Adipocyte (in vitro differentiated cells): ENCODE measurements around the gene INPP5B.

ENCODE experiments used
- DNase-seq: peaks from one replicate; pipeline ENCODE4 v3.0.0-alpha.2; 2015; ENCODE audit warnings: low read depth
- H3K27me3 ChIP-seq: replicated peaks from 2 replicates; pipeline ENCODE4 v1.7.0; 2013; ENCODE audit warnings: mild to moderate bottlenecking, low read length, moderate library complexity; ENCODE audit not compliant: control insufficient read depth, insufficient read depth
- H3K36me3 ChIP-seq: 2 replicates; pipeline ENCODE4 v1.7.0; 2013; ENCODE audit warnings: low read length, mild to moderate bottlenecking, moderate library complexity; ENCODE audit not compliant: control insufficient read depth, insufficient read depth, severe bottlenecking
- H3K4me1 ChIP-seq: 2 replicates; pipeline ENCODE4 v1.7.0; 2013; ENCODE audit warnings: mild to moderate bottlenecking, low read length, moderate library complexity; ENCODE audit not compliant: control insufficient read depth, insufficient read depth
- H3K4me3 ChIP-seq: 2 replicates; pipeline ENCODE4 v1.7.0; 2013; ENCODE audit warnings: mild to moderate bottlenecking, low read length, moderate library complexity
- H3K9ac ChIP-seq: 2 replicates; pipeline ENCODE4 v1.7.0; 2013; ENCODE audit warnings: mild to moderate bottlenecking, low read length, moderate library complexity
- H3K9me3 ChIP-seq: 2 replicates; pipeline ENCODE4 v1.7.0; 2013; ENCODE audit warnings: mild to moderate bottlenecking, low read length, moderate library complexity; ENCODE audit not compliant: control insufficient read depth

The INPP5B gene

GRCh38 chr1:37862330-37862729 lies 84.5 kb downstream of the INPP5B start:
- Histone ChIP-seq H3K9ac (no peak overlapping the region), H3K9me3 (no peaks in the 10 kb centered on the region), H3K4me1 (peaks cover 14% of the 10 kb centered on the region), H3K36me3 (peaks cover 59% of the 10 kb centered on the region), H3K27me3 (no peaks in the 10 kb centered on the region), H3K4me3 (no peak overlapping the region)
- no peak for DNase-seq

GRCh38 chr1:37861151-37861550 lies 85.7 kb downstream of the INPP5B start:
- Histone ChIP-seq H3K4me3 (no peak overlapping the region), H3K4me1 (peaks cover 14% of the 10 kb centered on the region), H3K9me3 (no peaks in the 10 kb centered on the region), H3K9ac (no peak overlapping the region), H3K36me3 (peaks cover 56% of the 10 kb centered on the region), H3K27me3 (no peaks in the 10 kb centered on the region)
- DNase-seq, result no peak

GRCh38 chr1:37860346-37860666 lies 86.5 kb downstream of the INPP5B start:
- Histone ChIP-seq H3K27me3 (no peaks in the 10 kb centered on the region), H3K36me3 (peaks cover 50% of the 10 kb centered on the region), H3K4me1 (peaks cover 14% of the 10 kb centered on the region), H3K9me3 (no peaks in the 10 kb centered on the region), H3K9ac (peak overlapping the region; percentile 99), H3K4me3 (peak overlapping the region; percentile 100)
- no peak for DNase-seq

- peaks cover 14% of the 10 kb centered on the region for H3K4me1 ChIP-seq
Measured at GRCh38 chr1:37859507-37860345, 87.1 kb downstream of the INPP5B start, which contains the start of gene MTF1. TSS of gene MTF1 (minus strand) at chr1:37859592. CDS start at chr1:37857658, 1,934 bp downstream.

GRCh38 chr1:37858931-37859506 lies 87.8 kb downstream of the INPP5B start:
- Histone ChIP-seq H3K4me1 (peaks cover 14% of the 10 kb centered on the region), H3K36me3 (peaks cover 47% of the 10 kb centered on the region), H3K4me3 (peak overlapping the region; percentile 100), H3K27me3 (no peaks in the 10 kb centered on the region), H3K9ac (peak overlapping the region; percentile 99), H3K9me3 (no peaks in the 10 kb centered on the region)
- DNase-seq, result peak; percentile 82

More at GRCh38 chr1:37859507-37860345, 87.1 kb downstream of the INPP5B start, which contains the start of gene MTF1:
- peak within 1 kb of the TSS; percentile 100 for H3K4me3 ChIP-seq
- no peaks in the 10 kb centered on the region for H3K27me3 ChIP-seq
- H3K36me3 ChIP-seq, result peaks cover 49% of the 10 kb centered on the region
- peak within 1 kb of the TSS; percentile 99 for H3K9ac ChIP-seq
- no peaks in the 10 kb centered on the region for H3K9me3 ChIP-seq
- peak; percentile 99 for DNase-seq

- no peak for DNase-seq
- H3K36me3 ChIP-seq, result peaks cover 22% of the 10 kb centered on the region
Measured at GRCh38 chr1:37854406-37854805, 92.4 kb downstream of the INPP5B start.

GRCh38 chr1:37853157-37853556 lies 93.7 kb downstream of the INPP5B start:
- DNase-seq, result no peak
- peaks cover 22% of the 10 kb centered on the region for H3K36me3 ChIP-seq
- no peak overlapping the region for H3K9ac ChIP-seq

More at GRCh38 chr1:37854406-37854805, 92.4 kb downstream of the INPP5B start:
- Histone ChIP-seq H3K4me3 (no peak overlapping the region), H3K9me3 (no peaks in the 10 kb centered on the region), H3K4me1 (peaks cover 38% of the 10 kb centered on the region), H3K27me3 (no peaks in the 10 kb centered on the region), H3K9ac (no peak overlapping the region)

GRCh38 chr1:37851782-37852210 lies 95.1 kb downstream of the INPP5B start:
- H3K36me3 ChIP-seq, result peaks cover 22% of the 10 kb centered on the region
- no peaks in the 10 kb centered on the region for H3K9me3 ChIP-seq
- H3K4me3 ChIP-seq, result no peak overlapping the region
- H3K27me3 ChIP-seq, result no peaks in the 10 kb centered on the region
- DNase-seq, result no peak
- H3K9ac ChIP-seq, result no peak overlapping the region
- peaks cover 29% of the 10 kb centered on the region for H3K4me1 ChIP-seq

More at GRCh38 chr1:37853157-37853556, 93.7 kb downstream of the INPP5B start:
- Histone ChIP-seq H3K4me3 (no peak overlapping the region), H3K9me3 (no peaks in the 10 kb centered on the region), H3K4me1 (peaks cover 30% of the 10 kb centered on the region), H3K27me3 (no peaks in the 10 kb centered on the region)

GRCh38 chr1:37851262-37851661 lies 95.6 kb downstream of the INPP5B start:
- H3K4me3 ChIP-seq, result no peak overlapping the region
- no peaks in the 10 kb centered on the region for H3K27me3 ChIP-seq
- H3K9ac ChIP-seq, result no peak overlapping the region
- DNase-seq, result no peak
- H3K4me1 ChIP-seq, result peaks cover 30% of the 10 kb centered on the region
- peaks cover 22% of the 10 kb centered on the region for H3K36me3 ChIP-seq
- no peaks in the 10 kb centered on the region for H3K9me3 ChIP-seq

- DNase-seq, result no peak
- peaks cover 23% of the 10 kb centered on the region for H3K36me3 ChIP-seq
- no peak overlapping the region for H3K4me3 ChIP-seq
- H3K9me3 ChIP-seq, result no peaks in the 10 kb centered on the region
- peaks cover 38% of the 10 kb centered on the region for H3K4me1 ChIP-seq
- H3K27me3 ChIP-seq, result no peaks in the 10 kb centered on the region
- H3K9ac ChIP-seq, result no peak overlapping the region
Measured at GRCh38 chr1:37850352-37850955, 96.4 kb downstream of the INPP5B start.

- Histone ChIP-seq H3K36me3 (peaks cover 16% of the 10 kb centered on the region), H3K4me3 (no peak overlapping the region), H3K27me3 (no peaks in the 10 kb centered on the region), H3K4me1 (peaks cover 46% of the 10 kb centered on the region), H3K9me3 (no peaks in the 10 kb centered on the region), H3K9ac (no peak overlapping the region)
- DNase-seq, result no peak
Measured at GRCh38 chr1:37849480-37849879, 97.4 kb downstream of the INPP5B start.
